Measurements from ENCODE around the gene ASCL5. TPM values are rescaled to one million over a fixed set of nuclear protein-coding genes. Genes with fewer than 3 reads are reported as not detected.

The ASCL5 gene
- polyA plus RNA-seq, 10 donors, result 0.10 to 0.45 (median 0.19) TPM

DNA sequence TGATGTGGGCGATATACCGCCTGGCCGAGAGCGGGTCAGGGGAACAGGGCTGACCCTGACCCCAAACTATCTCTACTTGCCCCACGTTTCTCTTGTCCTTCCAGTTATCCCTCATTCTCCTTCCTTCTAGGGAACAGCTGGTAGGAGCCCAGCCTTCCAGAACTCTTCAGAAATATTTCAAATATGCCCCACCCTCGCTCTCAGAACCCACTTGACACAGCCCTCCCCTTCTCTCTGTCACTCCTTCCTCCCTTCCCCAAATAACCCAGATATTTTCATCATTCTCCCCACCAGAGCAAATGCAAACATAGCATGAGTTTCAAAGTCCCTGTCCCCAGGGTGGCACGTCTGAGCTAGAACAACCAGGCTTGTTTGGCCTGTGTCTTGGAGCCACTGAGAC is 15.8 kb downstream of the ASCL5 start:
- no peak for DNase-seq

DNA sequence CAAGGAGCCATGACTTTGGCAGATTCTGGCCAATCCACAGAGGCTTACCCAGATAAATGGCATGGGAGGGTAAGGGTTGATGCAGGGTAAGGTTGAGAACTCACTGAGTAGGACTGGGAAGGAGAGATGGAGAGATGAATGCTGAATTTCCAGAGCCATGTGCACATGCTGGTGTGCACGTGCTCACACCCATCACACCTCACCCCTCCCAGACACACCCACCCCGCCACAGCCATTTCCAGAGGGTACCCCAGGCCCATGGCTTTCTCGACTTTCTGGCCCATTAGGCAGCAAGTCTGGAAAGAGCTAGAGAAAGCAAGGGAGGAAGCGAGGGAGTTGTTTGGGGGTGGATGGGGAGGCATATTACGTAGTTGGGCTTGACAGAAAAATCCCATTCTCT is 16.4 kb downstream of the ASCL5 start:
- no peak for DNase-seq

DNA sequence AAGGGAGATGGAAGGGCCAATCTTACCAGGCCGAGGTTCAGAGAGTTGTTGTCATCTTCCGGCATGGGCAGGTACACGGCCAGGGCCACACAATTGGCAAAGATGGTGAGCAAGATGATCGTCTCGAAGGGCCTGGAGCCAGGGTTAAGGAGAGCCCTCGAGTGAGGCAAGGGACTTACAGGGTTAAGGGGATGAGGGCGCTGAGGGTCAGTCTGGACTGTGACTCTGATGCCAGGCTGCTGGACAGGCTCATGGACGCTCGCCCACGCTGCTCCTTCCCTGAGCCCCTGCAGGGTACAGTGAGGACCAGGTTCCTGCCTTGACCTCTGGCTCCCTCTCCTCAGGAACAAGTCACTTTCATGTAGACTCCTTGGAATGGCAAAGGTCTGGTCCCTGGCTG is 16.8 kb downstream of the ASCL5 start:
- DNase-seq, result no peak

DNA sequence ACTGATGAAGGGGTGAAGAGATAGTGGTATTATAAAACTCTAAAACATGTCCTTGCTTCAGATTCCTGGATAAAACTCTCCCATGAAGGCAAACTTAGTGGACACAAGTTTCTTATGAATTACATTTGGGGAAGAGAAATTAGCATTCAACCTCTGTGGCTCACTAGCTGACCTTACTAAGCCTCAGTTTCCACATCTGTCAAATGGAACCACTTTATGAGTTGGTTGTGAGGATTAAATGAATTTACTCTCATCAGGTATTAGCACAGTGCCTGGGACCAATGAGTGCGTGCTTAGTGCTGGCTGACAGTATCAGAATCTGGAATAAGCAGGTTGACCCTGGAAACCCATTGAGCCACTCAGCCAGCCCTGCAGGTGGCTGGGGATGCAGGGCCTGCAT is 17.3 kb downstream of the ASCL5 start:
- no peak for DNase-seq

DNA sequence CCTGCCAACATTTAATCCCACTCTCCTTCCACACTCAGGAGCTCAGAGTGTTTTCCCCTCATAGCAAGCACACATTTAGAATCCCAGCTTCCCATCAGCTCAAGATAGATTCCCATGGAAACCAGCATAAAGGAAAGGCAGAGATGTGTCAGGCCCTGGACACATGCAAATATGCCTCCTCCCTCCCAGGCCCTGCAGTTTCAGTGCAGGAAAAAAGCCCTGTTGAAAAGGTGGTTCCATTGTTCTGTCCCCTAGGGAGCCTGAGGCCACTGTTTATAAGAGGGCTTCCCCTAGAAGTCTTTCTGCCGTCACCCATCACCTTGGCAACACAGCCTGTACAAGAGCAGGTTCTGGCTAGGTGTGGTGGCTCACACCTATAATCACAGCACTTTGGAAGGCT is 18.4 kb downstream of the ASCL5 start:
- DNase-seq, result no peak

DNA sequence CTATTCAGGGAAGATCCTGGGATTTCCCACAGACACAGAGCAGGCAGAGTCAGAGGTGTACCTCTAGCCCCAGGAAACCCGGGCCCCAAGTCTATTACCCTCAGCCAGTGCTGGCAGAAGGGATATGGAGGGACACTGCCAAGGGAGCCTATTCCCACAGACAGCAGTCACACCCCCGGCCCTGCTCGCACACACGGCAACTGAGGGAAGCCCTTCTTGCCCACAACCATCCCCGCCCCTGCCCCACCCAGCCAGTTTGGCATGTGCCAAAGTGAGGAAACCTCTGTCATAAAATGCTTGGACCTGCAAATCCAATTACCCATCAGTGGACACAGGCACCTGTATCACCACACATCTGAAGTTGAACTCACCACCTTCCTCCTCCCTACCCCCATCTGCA is 21.3 kb downstream of the ASCL5 start:
- no peak for DNase-seq

DNA sequence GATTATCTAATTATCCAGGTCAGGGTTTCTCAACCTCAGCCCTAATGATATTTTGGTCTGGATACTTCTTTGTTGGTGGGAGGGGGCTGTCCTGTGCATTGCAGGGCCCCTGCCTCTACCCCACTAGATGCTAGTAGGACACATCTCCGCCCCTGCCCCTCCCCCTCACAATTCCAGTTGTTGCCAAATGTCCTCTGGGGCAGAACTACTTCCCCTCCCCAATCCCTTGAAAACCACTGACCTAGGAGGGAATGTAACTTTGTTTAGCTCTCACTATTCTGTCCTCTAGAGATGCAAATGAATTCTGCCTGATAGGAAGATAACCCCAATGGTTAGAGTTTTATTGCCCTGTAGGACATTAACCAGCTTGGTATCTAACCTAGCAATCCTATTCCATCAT is 22.8 kb downstream of the ASCL5 start:
- DNase-seq, result no peak

DNA sequence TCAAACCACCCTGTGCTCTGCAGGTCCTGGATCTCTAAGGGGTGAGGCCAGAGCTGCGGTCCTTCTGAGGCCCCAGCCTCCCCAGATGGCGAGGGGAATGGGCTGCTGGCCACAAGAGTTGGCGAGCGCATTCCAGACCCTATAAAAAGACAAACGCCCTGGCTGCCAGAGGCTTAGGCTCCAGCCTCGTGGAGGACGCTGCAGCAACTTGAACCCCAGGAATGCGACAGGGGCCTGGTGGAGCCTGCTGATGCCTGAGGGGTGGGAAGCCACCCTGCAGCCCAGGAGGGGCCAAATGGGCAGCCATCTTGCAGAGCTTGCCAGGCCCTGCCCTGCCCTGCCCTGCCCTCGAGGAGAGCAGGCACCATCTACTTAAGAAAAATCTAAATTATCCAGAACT is 23.3 kb downstream of the ASCL5 start:
- DNase-seq, result peak in 1 of 3 donors; percentile 42

DNA sequence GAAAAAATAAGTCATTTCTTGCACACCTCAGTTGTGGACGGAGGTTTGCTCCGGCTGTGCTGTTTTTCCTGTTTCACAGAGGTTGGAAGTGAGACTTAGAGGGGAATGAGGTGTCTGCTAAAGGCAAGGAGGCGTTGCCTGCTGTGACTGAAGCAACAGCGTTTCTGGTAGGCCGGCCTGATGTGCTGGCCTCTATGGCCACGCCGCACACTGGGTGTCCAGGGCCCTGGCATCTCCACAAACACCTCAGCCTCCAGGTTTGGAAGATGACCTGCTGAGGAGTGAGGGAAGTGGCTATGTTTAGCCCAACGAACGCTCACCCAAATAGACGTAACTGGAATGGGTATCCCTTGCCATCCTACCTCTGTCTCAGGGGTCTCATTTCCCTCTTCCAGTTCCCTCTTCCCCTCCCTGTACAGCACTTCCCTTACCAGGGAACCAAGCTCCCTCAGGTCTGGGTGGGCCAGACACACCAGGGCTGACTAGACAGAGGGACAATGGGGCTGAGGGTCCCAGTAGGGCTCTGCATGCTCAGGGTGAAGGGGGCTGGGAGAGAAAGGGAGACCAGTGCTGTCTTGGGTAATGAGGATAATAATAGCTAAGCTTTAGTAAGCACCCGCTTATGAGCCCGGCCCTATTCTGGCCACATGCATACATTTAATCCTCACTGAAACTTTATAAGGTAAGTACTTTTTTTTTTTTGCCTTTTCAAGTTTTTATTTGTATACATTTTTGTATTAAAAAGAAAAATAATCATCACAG is 26.6 kb downstream of the ASCL5 start:
- DNase-seq, result no peak

DNA sequence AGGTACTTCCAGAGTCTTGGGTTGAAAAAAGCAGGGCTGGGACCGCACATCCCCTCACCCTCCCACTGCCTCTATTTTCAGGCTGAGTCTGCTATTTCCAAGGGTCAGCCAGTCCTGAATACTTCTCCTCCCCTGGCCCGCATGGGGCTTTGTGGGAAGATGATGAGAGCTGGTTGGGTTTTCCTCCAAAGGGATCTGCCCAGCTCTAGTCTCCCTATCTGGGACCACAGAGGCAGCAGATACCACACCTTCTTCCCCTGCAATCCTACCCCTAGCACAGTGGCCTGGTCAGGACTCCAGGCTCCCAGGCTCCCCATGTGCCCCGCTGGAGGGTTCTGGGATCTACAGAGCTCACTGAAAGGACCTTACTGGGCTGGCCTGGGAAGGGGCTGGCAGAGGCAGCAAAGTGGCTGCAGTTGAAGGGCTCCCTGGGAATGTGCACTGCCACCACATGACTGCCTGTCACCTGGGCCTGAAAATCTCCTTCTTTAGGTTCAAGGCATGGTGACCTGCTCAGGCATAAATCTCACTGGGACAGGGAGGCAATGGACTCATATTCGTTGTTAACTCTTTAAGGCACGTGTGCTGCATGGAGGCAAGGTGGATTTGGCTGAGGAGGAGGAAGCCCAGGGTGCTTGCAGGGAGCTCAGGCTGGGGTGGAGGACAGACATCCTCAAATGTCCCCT is 27.8 kb downstream of the ASCL5 start:
- no peak for DNase-seq

DNA sequence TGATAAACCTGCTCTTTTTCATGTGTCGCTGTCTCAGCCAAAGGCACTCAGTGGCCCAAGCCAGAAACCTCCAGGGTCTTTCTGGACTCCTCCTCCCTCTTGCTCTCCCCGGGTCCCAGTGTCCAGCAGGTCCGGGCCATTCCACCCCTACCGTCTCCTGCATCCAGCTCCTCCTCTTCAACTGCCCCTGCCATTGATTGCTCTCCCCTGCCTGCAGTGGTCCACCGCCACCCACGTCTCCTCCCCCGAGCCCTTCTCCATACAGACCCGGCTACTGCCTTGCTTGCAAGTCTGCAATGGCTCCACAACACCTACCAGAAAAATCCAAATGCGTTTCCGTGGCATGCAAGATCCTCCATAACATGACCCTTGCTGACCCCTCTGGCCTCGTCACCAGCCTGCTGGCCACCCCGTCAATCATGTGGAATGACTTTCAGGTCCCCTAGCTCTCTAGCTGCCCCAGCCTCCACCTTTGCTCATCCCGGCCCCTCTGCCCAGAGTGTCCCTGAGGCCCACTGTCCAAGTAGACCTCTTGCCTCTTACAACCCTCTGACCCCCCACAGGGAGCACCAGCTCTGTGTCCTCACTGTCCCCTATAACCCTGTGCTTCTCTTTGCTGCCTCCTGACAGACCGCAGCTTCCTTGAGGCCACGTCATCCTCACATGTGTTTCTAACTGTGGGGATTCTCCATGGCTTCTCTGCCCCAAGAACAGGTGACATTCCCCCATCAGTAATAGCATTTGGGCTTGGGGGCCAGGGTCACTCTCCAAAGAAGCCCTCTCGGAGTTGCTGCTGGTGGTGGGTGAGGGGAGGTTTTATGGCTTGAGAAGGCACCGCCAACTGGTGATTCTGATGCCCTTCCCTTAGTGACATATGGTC is 29.8 kb downstream of the ASCL5 start:
- no peak for DNase-seq

DNA sequence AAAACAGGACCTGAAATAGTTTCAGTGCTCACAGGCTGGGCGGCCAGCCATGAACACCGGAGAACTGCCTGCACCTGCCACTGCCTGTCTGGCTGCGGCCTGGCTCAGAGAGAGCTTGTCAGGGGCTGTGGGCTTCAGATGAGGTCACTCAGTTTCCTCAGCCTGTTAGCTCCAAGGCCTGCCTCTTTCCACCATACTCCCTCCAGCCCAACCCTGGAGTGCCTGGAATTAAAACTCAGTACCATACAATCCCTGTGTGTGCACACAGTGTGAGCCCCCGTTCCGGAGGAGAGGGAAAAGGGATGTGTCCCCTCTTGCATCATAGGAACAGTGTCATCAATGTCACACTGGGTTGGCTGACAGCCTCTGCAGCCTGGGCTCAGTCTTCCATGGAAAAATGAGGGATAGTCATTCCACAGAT is 30.9 kb downstream of the ASCL5 start:
- peak; percentile 61 to 77 (median 73) for DNase-seq

DNA sequence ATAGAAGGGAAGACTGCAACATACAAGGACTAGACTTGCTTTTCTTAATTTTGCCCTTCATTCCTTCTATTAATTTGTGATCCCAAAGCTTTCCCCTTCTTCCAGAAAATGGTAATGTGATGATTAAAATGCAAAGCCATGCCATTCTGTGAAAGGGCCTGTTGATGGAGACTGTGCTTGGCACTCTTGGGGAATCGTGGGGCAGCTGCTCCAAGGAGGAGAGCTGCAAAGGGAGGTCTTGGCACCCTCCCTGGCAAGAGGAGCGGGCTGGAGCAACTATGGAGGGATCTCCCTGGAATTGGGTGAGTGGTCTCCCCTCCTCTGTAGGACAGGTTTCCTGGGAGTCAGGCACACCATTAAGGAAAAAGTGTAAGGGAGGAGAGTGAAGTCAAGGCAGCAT is 31.4 kb downstream of the ASCL5 start:
- no peak for DNase-seq

DNA sequence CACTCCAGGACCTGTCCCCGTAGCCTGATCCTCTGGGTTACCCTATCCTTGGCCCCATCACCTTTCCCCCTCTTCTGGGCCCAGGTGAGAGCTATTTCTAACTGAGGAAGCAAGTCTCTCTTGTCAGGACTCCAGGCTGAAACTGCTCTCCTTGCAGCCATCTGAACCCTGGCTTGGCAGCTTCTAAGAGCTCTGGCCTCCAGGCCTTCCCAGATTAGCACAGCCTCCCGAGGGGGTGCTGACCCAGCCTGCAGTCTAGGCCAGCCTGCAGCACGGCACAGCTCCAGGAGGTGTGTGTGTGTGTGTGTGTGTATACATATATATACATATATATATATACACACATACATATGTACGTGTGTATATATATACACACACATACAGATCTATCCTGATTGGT is 32.2 kb downstream of the ASCL5 start:
- peak in 2 of 3 donors; percentile 43 to 45 for DNase-seq

DNA sequence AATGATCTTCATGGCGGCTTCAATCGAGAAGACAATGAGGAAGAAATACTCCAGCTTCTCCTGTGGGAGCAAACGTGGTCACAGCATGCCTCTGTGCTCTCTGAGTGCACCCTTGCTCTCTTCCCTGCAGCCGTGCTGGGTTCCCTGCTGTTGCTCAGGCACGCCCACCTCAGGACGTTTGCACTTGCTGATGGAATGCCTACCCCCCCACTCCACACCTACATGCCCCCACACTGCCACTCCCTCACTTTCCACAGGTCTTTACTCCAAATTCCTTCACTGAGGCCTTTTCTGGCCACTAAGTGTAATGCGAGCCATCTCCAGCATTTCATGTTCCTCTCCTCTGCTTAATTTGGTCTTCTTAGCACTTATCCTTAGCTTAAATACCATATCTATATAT is 33.0 kb downstream of the ASCL5 start:
- DNase-seq, result no peak

DNA sequence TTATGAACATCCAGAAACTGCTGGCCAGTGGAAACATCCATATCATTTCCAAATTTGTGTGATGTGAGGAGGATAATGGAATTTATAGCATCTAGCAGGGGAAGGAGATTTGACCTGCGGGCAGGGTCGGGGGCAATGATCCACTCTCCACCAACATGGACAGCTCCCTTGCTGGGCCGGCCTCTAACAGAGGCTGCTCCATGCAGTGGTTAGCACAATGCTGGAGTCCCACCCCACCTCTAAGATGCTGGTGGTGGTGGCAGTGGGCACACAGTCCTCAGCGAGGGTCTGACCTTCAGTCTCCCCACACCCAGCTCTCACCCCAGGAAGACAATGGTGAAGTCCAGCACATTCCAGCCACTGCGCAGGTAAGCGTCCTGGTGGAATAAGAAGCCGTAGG is 33.4 kb downstream of the ASCL5 start:
- DNase-seq, result no peak

DNA sequence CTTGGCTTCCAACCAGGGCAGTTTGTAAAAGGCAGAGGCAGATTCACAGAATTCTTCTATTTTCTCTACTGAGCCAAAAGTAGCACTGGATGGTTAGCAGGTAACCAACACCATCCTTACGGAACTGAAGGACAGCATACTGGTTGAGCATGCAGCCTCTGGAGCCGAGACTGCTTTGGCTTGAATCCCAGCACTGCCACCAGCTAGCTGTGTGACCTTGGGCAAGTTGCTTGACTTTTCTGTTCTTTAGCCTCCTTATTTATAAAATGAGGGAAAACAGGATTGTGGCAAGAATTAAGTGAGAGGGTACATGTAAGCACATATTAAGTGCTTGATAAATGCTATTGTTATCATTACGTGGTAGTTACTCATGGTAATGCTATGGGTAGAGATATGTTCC is 34.2 kb downstream of the ASCL5 start:
- DNase-seq, result no peak

DNA sequence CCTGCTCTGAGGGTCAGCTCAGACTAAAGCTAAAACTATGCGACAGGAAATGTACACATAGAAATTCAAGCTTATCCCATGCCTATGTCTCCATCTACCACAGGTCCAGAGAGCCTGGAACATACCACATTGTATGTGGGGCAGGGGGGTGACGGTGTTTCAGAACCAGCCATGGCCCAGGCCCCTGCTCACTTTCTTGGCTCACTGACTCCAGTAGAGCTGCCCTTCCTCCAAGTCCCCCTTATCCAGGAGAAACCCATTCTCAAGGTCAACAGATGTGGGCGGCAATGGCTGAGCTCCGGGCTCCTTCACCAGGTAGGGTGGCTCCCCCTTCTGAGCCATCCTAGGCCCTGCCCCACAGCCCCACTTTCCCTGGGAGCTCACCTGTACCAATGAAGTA is 35.7 kb downstream of the ASCL5 start:
- no peak for DNase-seq

DNA sequence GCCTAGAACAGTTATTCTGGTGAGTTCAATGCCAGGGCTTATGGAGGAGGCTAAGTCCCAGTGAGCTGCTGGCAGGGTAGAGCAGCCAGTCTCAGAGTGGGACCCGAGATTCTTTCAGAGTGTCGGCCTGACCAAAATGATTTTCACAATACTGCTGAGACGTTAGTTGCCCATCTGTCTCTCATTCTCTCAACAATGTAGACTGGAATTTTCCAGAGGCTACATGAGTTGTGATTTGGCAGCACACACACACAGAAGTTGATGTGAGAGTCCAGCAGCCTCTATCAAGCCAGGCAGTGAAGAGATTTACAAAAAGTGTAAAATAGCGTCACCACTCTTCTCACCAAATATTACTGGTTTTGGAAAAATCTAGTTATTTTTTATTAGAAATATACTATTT is 36.4 kb downstream of the ASCL5 start:
- peak in 1 of 3 donors; percentile 58 for DNase-seq

DNA sequence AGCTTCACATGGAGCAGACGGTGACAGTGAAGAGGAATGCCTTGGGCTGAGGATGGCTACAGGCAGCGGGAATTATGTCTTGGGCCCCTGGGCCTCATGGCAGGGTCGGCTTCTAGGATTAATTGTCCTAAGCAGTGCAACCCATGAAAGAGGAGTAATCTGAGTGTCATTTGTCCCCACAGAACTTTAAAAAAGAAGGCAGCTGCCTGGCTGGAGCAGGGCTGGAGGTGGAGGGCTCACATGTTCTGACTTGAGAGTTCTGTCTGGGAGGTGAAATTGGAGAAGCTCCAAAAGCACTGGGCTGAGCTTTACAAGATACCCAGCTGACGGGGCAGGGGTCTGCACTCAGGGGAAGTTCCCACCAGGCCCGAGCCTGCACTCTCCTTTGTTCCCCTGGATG is 37.4 kb downstream of the ASCL5 start:
- DNase-seq, result peak in 1 of 3 donors; percentile 24

DNA sequence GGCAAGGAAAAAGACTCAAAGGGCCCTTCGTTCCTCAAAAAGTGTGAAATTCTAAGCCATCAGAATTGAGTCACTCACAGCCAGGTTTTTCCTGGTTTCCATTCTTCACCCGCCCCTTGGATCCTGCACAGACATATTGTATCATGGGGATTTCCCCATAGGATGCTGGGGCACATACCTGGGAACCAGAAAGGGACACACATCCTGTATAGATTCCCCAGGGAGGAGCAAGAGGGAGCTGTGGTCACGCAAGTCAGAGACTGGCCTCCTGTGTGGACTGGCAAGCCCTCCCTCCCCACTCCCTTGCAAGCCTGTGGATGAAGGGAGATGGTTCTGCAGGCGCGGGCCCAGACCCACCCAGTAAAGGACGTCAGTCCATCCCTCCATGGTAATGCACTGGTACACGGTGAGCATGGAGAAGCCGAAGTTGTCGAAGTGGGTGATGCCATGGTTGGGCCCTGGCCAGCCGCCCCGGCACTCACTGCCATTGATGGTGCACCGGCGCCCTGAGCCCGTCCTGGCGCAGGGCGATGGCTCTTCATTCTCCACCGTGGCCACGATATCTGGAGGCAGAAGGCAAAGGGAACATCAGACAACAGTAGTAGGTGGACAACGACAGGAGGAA is 38.0 kb downstream of the ASCL5 start:
- DNase-seq, result no peak

DNA sequence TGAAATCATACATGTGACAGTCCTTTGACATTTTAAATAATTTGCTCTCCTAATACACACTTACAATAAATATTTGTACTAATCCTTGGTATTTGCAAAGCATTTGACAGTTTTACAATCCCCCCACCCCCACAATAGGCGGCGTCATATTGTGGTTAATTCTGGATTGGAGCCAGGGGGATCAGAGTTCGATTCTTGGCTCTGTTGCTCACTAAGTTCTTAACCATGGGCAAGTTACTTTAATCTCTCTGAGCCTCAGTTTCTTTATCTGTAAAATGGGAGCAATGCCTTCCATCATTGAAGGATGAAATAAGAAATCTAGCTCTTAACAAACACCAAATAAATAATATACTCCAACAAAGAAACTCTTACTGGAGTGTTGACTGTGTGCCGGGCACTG is 38.6 kb downstream of the ASCL5 start:
- DNase-seq, result no peak
